Measurements from ENCODE around the gene PAPPA2.

GRCh38 chr1:176785056-176785455 is 322.1 kb downstream of the PAPPA2 start:
- TF ChIP-seq CTCF (conservative IDR thresholded peaks at IDR 0.05; ENCODE audit: low read depth, low read length) (no peak), EZH2 (IDR thresholded peaks at IDR 0.05; ENCODE audit: low read length, unreplicated experiment) (no peak), EZH2phosphoT487 (IDR thresholded peaks at IDR 0.05; ENCODE audit: borderline replicate concordance, low read length) (no peak)
